OCI-LY1 (cell line): ENCODE data around the gene ABLIM2.

Experiments used
- H2AFZ ChIP-seq: fragments of 200-600 bp; sonication (generic), shearing (Covaris generic); 2 replicates; pipeline ENCODE4 v1.6.0; 2014; ENCODE audit warnings: antibody characterized with exemption, mild to moderate bottlenecking, low read length
- H3F3A ChIP-seq: fragments of 200-600 bp; sonication (generic), shearing (Covaris generic); 2 replicates; pipeline ENCODE4 v1.6.0; 2014; ENCODE audit warnings: mild to moderate bottlenecking, antibody characterized with exemption, low read length, moderate library complexity; ENCODE audit not compliant: insufficient read depth
- H3K27ac ChIP-seq: fragments of 200-600 bp; sonication (generic); 2 replicates; pipeline ENCODE4 v1.5.1; 2014; ENCODE audit warnings: low read length, mixed run types, mild to moderate bottlenecking, low read depth; ENCODE audit not compliant: poor library complexity, severe bottlenecking
- H3K27me3 ChIP-seq: fragments of 200-600 bp; sonication (generic); 2 replicates; pipeline ENCODE4 v1.6.0; 2014; ENCODE audit warnings: antibody characterized with exemption, mild to moderate bottlenecking, low read length, moderate library complexity; ENCODE audit not compliant: insufficient read depth
- H3K36me3 ChIP-seq: fragments of 200-600 bp; sonication (generic); 2 replicates; pipeline ENCODE4 v1.6.1; 2014; ENCODE audit warnings: mild to moderate bottlenecking, antibody characterized with exemption, low read length, moderate library complexity, mixed read lengths; ENCODE audit not compliant: insufficient read depth
- H3K4me1 ChIP-seq: fragments of 200-600 bp; sonication (generic); 2 replicates; pipeline ENCODE4 v1.5.1; 2014; ENCODE audit warnings: mild to moderate bottlenecking, low read length, moderate library complexity; ENCODE audit not compliant: insufficient read depth, severe bottlenecking
- H3K4me2 ChIP-seq: fragments of 200-600 bp; sonication (generic), shearing (Covaris generic); 2 replicates; pipeline ENCODE4 v1.6.1; 2014; ENCODE audit warnings: low read length
- H3K4me3 ChIP-seq: fragments of 200-600 bp; sonication (generic); 2 replicates; pipeline ENCODE4 v1.5.1; 2014; ENCODE audit warnings: low read length, low read depth, mild to moderate bottlenecking, mixed read lengths; ENCODE audit not compliant: poor library complexity, severe bottlenecking
- H3K79me2 ChIP-seq: fragments of 200-600 bp; shearing (Covaris generic); 2 replicates; pipeline ENCODE4 v1.6.1; 2016; ENCODE audit warnings: mixed run types, low read length, mixed read lengths; ENCODE audit not compliant: insufficient read depth
- H3K9ac ChIP-seq: fragments of 200-600 bp; sonication (generic), shearing (Covaris generic); 2 replicates; pipeline ENCODE4 v1.6.1; 2014; ENCODE audit warnings: mild to moderate bottlenecking, low read length, mixed read lengths
- H3K9me2 ChIP-seq: fragments of 200-600 bp; sonication (generic), shearing (Covaris generic); 2 replicates; pipeline ENCODE4 v1.6.1; 2014; ENCODE audit warnings: low read depth, mild to moderate bottlenecking, low read length, mixed read lengths
- H3K9me3 ChIP-seq: fragments of 200-600 bp; shearing (Covaris generic); 2 replicates; pipeline ENCODE4 v1.6.1; 2014; ENCODE audit warnings: low read length, mixed read lengths
- H4K20me1 ChIP-seq: fragments of 200-600 bp; sonication (generic), shearing (Covaris generic); 2 replicates; pipeline ENCODE4 v1.6.0; 2016; ENCODE audit warnings: mild to moderate bottlenecking, low read length; ENCODE audit not compliant: insufficient read depth
- EZH2 ChIP-seq: fragments of 200-600 bp; sonication (generic), shearing (Covaris generic); IDR thresholded peaks from 2 replicates; pipeline ENCODE4 v1.8.0; 2017; ENCODE audit warnings: borderline replicate concordance, mixed run types, mild to moderate bottlenecking, antibody characterized with exemption, low read length, moderate library complexity, mixed read lengths
- TF ChIP-seq, protein P1 (sequence below): fragments of 200-600 bp; sonication (generic), shearing (Covaris generic); IDR thresholded peaks from 2 replicates; pipeline ENCODE4 v1.5.1; 2017; ENCODE audit warnings: mild to moderate bottlenecking, antibody characterized with exemption, low read length, moderate library complexity, mixed read lengths

ABLIM2 gene

DNA sequence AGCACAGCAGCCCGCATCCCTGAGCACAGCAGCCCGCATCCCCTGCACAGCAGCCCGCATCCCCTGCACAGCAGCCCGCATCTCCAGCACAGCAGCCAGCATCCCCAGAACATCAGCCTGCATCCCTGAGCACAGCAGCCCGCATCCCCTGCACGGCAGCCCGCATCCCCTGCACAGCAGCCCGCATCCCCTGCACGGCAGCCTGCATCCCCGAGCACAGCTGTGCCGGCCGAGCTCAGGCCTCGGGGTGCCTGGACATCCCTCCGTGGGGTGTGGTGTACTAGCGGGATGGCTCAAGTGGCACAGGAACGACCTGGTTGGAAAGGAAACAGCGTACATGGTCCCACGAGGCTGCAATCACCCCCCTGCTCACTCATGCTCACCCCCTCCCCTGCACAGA lies 26.8 kb downstream of the ABLIM2 start:
- no peaks in the 10 kb centered on the region for H3K27me3 ChIP-seq
- no peak for TF ChIP-seq EZH2
- TF ChIP-seq, protein P1, sequence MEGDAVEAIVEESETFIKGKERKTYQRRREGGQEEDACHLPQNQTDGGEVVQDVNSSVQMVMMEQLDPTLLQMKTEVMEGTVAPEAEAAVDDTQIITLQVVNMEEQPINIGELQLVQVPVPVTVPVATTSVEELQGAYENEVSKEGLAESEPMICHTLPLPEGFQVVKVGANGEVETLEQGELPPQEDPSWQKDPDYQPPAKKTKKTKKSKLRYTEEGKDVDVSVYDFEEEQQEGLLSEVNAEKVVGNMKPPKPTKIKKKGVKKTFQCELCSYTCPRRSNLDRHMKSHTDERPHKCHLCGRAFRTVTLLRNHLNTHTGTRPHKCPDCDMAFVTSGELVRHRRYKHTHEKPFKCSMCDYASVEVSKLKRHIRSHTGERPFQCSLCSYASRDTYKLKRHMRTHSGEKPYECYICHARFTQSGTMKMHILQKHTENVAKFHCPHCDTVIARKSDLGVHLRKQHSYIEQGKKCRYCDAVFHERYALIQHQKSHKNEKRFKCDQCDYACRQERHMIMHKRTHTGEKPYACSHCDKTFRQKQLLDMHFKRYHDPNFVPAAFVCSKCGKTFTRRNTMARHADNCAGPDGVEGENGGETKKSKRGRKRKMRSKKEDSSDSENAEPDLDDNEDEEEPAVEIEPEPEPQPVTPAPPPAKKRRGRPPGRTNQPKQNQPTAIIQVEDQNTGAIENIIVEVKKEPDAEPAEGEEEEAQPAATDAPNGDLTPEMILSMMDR = no peak
- no peaks in the 10 kb centered on the region for H3K9me2 ChIP-seq
- no peak overlapping the region for H2AFZ ChIP-seq
- H3K4me1 ChIP-seq = peaks cover 12% of the 10 kb centered on the region
- H4K20me1 ChIP-seq = no peaks in the 10 kb centered on the region
- no peak overlapping the region for H3K4me2 ChIP-seq
- no peaks in the 10 kb centered on the region for H3F3A ChIP-seq
- H3K27ac ChIP-seq = no peak overlapping the region
- H3K9ac ChIP-seq = no peak overlapping the region
- H3K4me3 ChIP-seq = no peak overlapping the region
- H3K9me3 ChIP-seq = no peaks in the 10 kb centered on the region
- no peaks in the 10 kb centered on the region for H3K36me3 ChIP-seq
- H3K79me2 ChIP-seq = no peaks in the 10 kb centered on the region

DNA sequence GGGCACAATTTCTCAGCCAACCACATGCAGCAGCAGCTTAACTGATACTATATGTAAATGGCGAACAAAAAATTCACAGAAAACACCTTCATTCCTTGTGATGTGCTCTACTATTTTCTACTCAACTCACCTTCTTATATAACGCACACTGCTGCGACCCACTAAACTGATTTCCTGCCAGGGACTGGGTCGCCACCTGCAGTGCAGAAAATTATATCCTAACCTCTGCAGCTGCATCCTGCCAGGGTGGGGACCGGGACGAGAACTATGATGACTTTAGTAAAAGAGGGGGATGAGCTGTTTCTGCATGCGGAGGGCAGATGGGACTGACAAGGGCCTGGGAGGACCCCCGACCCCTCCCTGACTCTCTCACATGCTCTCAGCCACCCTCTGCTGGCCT lies 27.4 kb downstream of the ABLIM2 start:
- Histone ChIP-seq H3K27me3 (no peaks in the 10 kb centered on the region), H3K27ac (no peak overlapping the region), H3K4me3 (no peak overlapping the region), H3K4me2 (no peak overlapping the region), H4K20me1 (no peaks in the 10 kb centered on the region), H2AFZ (no peak overlapping the region), H3K9me2 (no peaks in the 10 kb centered on the region), H3K9me3 (no peaks in the 10 kb centered on the region), H3K36me3 (no peaks in the 10 kb centered on the region), H3K79me2 (no peaks in the 10 kb centered on the region), H3K4me1 (peaks cover 12% of the 10 kb centered on the region), H3F3A (no peaks in the 10 kb centered on the region), H3K9ac (no peak overlapping the region)
- TF ChIP-seq, protein P1 = no peak
- no peak for TF ChIP-seq EZH2

DNA sequence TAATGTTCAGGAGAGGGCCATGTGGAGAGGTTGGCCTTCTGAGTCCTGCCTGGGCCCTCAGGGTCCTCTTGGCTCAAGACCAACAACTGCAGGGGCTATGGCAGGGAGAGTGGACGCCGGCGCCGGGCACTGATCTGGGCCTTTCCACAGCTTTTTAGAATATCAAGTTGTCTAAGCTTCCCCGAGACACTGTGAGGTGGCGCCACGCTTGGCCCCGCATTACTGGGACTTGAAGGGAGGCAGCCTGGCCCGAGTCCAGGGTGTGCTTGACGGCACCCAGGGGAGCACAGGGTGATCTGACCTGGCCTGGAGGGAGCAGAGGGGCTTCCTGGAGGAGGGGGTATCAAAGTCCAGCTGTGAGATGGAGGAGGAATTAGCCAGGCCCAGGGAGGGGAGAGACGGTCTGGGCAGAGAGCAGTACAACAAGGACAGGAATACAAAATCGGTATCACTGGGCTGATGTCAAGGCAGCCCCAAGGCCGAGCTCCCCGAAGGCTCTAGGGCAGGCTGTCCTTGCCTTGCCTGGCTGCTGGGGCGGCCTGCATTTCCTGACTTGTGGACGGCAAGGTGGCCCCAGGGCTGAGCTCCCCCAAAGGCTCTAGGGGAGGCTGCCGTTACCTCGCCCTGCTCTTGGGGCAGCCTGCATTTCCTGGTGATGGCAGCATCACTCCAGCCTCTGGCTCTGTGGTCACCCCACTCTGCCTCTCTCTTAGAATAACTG lies 28.1 kb downstream of the ABLIM2 start:
- no peaks in the 10 kb centered on the region; the same call in 1 of the 2 replicates for H3K36me3 ChIP-seq
- H3K4me1 ChIP-seq = peaks cover 12% of the 10 kb centered on the region
- H3K79me2 ChIP-seq = no peaks in the 10 kb centered on the region
- no peaks in the 10 kb centered on the region for H3K9me3 ChIP-seq
- no peaks in the 10 kb centered on the region for H4K20me1 ChIP-seq
- no peak overlapping the region for H2AFZ ChIP-seq
- H3K9ac ChIP-seq = no peak overlapping the region
- H3K4me2 ChIP-seq = no peak overlapping the region
- H3K27ac ChIP-seq = no peak overlapping the region
- no peak for TF ChIP-seq EZH2
- TF ChIP-seq, protein P1 = no peak
- H3K9me2 ChIP-seq = no peaks in the 10 kb centered on the region
- no peaks in the 10 kb centered on the region for H3K27me3 ChIP-seq
- H3K4me3 ChIP-seq = no peak overlapping the region
- H3F3A ChIP-seq = no peaks in the 10 kb centered on the region
